Measurements from ENCODE around the gene SSBP3.
A peak's percentile ranks its signal among the peaks of the same experiment; 100 is the strongest.
"Not testable (repeated sequence)": the region's sequence is repeated elsewhere in the genome, so short reads cannot be mapped to it uniquely, and the experiment has no call there.

SSBP3 gene

GRCh38 chr1:54347955-54348699 lies 58.1 kb downstream of the SSBP3 start:
- DNase-seq, result no peak

GRCh38 chr1:54347261-54347954 lies 58.8 kb downstream of the SSBP3 start:
- no peak for DNase-seq

- DNase-seq, result not testable (repeated sequence)
Measured at GRCh38 chr1:54345548-54345947, 60.6 kb downstream of the SSBP3 start.

- no peak for DNase-seq
Measured at GRCh38 chr1:54345116-54345515, 61.1 kb downstream of the SSBP3 start.

- DNase-seq, result no peak
Measured at GRCh38 chr1:54342742-54343687, 63.2 kb downstream of the SSBP3 start.

- no peak for DNase-seq
Measured at GRCh38 chr1:54342288-54342687, 63.9 kb downstream of the SSBP3 start.

GRCh38 chr1:54341763-54342162 lies 64.4 kb downstream of the SSBP3 start:
- no peak for DNase-seq

GRCh38 chr1:54340878-54341277 lies 65.3 kb downstream of the SSBP3 start:
- DNase-seq, result no peak

GRCh38 chr1:54340434-54340833 lies 65.8 kb downstream of the SSBP3 start:
- no peak for DNase-seq

GRCh38 chr1:54339126-54339525 lies 67.1 kb downstream of the SSBP3 start:
- no peak for DNase-seq

- DNase-seq, result no peak
Measured at GRCh38 chr1:54338464-54338863, 67.7 kb downstream of the SSBP3 start.

GRCh38 chr1:54337928-54338327 lies 68.3 kb downstream of the SSBP3 start:
- no peak for DNase-seq

GRCh38 chr1:54337034-54337433 lies 69.2 kb downstream of the SSBP3 start:
- no peak for DNase-seq

GRCh38 chr1:54336116-54336515 lies 70.1 kb downstream of the SSBP3 start:
- DNase-seq, result no peak

- DNase-seq, result peak; percentile 46
Measured at GRCh38 chr1:54335755-54336108, 70.5 kb downstream of the SSBP3 start.

- DNase-seq, result no peak
Measured at GRCh38 chr1:54335011-54335754, 71.0 kb downstream of the SSBP3 start.

GRCh38 chr1:54332781-54333585 lies 73.2 kb downstream of the SSBP3 start:
- no peak for DNase-seq

GRCh38 chr1:54331843-54332463 lies 74.2 kb downstream of the SSBP3 start:
- no peak for DNase-seq

GRCh38 chr1:54331091-54331772 lies 75.0 kb downstream of the SSBP3 start:
- no peak for DNase-seq

GRCh38 chr1:54329312-54330003 lies 76.7 kb downstream of the SSBP3 start:
- DNase-seq, result no peak

Measured in GOT3 (cell line).